A673 (cell line): ENCODE measurements around the gene KCNQ1. TPM values are rescaled to one million over a fixed set of nuclear protein-coding genes. Genes with fewer than 3 reads are reported as not detected.

Source experiments
- BruUV-seq: library from RNA; stranded (reverse); fragments of 400-500 nt; replicated peaks from 2 replicates; lab custom pipeline; 2021; lab: Mats Ljungman, UMichigan
- CTCF ChIA-PET: fragments of 300-600 bp; sonication (Branson Sonifier 250); formaldehyde crosslinking; loops from one replicate; lab custom pipeline; 2022; ENCODE audit warnings: antibody characterized with exemption; lab: Charles Lee
- POLR2A ChIA-PET: fragments of 300-600 bp; sonication (Branson Sonifier 250); formaldehyde crosslinking; loops from one replicate; lab custom pipeline; 2022; ENCODE audit warnings: antibody characterized with exemption; ENCODE audit not compliant: low non-redundant PET; lab: Charles Lee
- DNase-seq: peaks from one replicate; pipeline ENCODE4 v3.0.0-alpha.2; 2015; ENCODE audit warnings: low spot score
- H3K27ac ChIP-seq: fragments of 200-600 bp; sonication (generic); 2 replicates; pipeline ENCODE4 v1.5.1; 2016; ENCODE audit warnings: mixed run types, low read depth, mild to moderate bottlenecking, mixed read lengths, antibody characterized with exemption, low read length; ENCODE audit not compliant: poor library complexity, severe bottlenecking
- H3K27me3 ChIP-seq: fragments of 200-600 bp; sonication (generic); replicated peaks from 2 replicates; pipeline ENCODE4 v1.6.1; 2017; ENCODE audit warnings: mixed run types, low read depth, mild to moderate bottlenecking, mixed read lengths, antibody characterized with exemption, low read length; ENCODE audit not compliant: insufficient read depth, poor library complexity
- H3K36me3 ChIP-seq: fragments of 200-600 bp; sonication (generic); 2 replicates; pipeline ENCODE4 v1.6.1; 2016; ENCODE audit warnings: mixed run types, mild to moderate bottlenecking, mixed read lengths, antibody characterized with exemption, low read length; ENCODE audit not compliant: insufficient read depth, poor library complexity, severe bottlenecking
- H3K4me1 ChIP-seq: fragments of 200-600 bp; sonication (generic); 2 replicates; pipeline ENCODE4 v1.6.1; 2017; ENCODE audit warnings: mixed run types, mild to moderate bottlenecking, mixed read lengths, antibody characterized with exemption, low read length; ENCODE audit not compliant: insufficient read depth, poor library complexity, severe bottlenecking
- H3K4me3 ChIP-seq: fragments of 200-600 bp; sonication (generic); 2 replicates; pipeline ENCODE4 v1.5.1; 2016; ENCODE audit warnings: low read depth, mixed run types, mild to moderate bottlenecking, mixed read lengths, low read length; ENCODE audit not compliant: poor library complexity, severe bottlenecking
- H3K9me3 ChIP-seq: fragments of 200-600 bp; sonication (generic); 2 replicates; pipeline ENCODE4 v1.6.1; 2016; ENCODE audit warnings: mixed run types, low read depth, mild to moderate bottlenecking, mixed read lengths, antibody characterized with exemption, low read length; ENCODE audit not compliant: poor library complexity, severe bottlenecking
- EZH2 ChIP-seq: fragments of 200-600 bp; sonication (generic); IDR thresholded peaks from 2 replicates; pipeline ENCODE4 v1.6.1; 2017; ENCODE audit warnings: borderline replicate concordance, low read depth, mild to moderate bottlenecking, mixed read lengths, antibody characterized with exemption, low read length; ENCODE audit not compliant: poor library complexity, severe bottlenecking
- intact Hi-C: fragments of 100-400 bp; cut with micrococcal nuclease; formaldehyde crosslinking; loops from one replicate; pipeline ENCODE4 v1.10.0; 2022; ENCODE audit not compliant: unreplicated experiment
- total RNA-seq: library from RNA; stranded (reverse); gene quantifications from 2 replicates; pipeline ENCODE4 v1.2.3, GENCODE V29; 2021
- TF ChIP-seq, protein P1 (sequence below): fragments of 300-800, 200-600 bp; sonication (generic); conservative IDR thresholded peaks from 2 replicates; pipeline ENCODE4 v1.5.1; 2017; ENCODE audit warnings: low read depth, mild to moderate bottlenecking, antibody characterized with exemption, low read length, moderate library complexity, mixed read lengths

The KCNQ1 gene
- total RNA-seq, 1 experiment from 2014 or later: not detected

DNA sequence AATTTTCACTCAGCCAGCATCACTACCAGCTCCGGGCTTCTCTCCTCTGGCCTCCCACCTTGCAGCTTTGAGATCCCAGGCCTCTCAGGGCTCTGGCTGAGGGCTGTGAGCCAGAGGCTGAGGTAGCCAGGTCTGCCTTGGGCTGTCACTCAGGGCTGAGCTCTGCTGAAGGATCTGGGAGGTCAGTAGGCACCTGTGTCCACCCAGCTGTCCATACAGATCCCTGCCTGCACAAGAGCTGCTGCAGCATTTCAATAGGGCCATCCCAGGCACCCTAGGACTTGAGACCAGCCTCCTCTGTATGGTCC is 242.4 kb downstream of the KCNQ1 start:
- ChIA-PET POLR2A (no interaction called here), CTCF (no interaction called here)
- Histone ChIP-seq H3K27me3 (no peaks in the 10 kb centered on the region), H3K27ac (no peak overlapping the region), H3K4me3 (no peak overlapping the region), H3K4me1 (no peaks in the 10 kb centered on the region), H3K36me3 (peaks cover 3% of the 10 kb centered on the region), H3K9me3 (no peaks in the 10 kb centered on the region)
- intact Hi-C loops: no loop called here
- TF ChIP-seq, protein P1, sequence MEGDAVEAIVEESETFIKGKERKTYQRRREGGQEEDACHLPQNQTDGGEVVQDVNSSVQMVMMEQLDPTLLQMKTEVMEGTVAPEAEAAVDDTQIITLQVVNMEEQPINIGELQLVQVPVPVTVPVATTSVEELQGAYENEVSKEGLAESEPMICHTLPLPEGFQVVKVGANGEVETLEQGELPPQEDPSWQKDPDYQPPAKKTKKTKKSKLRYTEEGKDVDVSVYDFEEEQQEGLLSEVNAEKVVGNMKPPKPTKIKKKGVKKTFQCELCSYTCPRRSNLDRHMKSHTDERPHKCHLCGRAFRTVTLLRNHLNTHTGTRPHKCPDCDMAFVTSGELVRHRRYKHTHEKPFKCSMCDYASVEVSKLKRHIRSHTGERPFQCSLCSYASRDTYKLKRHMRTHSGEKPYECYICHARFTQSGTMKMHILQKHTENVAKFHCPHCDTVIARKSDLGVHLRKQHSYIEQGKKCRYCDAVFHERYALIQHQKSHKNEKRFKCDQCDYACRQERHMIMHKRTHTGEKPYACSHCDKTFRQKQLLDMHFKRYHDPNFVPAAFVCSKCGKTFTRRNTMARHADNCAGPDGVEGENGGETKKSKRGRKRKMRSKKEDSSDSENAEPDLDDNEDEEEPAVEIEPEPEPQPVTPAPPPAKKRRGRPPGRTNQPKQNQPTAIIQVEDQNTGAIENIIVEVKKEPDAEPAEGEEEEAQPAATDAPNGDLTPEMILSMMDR: no peak
- TF ChIP-seq EZH2: no peak
- no TSS peak for BruUV-seq
- DNase-seq: no peak

DNA sequence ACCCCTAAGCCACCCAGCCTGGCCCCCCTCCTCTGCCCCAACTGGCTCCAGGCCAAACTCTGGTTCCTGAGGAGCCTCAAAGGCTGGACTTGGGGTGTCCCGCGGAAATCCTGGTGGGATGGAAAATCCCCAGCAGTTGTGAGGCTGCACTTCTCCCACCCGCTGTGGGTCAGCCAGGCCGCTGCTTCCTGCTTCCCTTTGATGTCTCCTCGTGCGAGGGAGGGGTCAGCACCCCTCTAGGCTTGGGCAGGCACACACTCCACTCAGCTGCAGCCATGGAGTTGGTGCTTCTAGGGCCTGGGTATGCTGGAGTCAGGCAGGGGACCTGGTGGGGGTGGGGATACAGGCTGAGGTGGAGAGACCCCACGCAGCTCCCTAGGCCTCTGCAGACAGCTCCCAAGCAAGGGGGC is 243.0 kb downstream of the KCNQ1 start:
- DNase-seq: no peak
- POLR2A ChIA-PET: no interaction called here
- no peaks in the 10 kb centered on the region for H3K4me1 ChIP-seq
- intact Hi-C loops: no loop called here
- no peak overlapping the region for H3K27ac ChIP-seq
- no peak for TF ChIP-seq EZH2
- TF ChIP-seq, protein P1: no peak
- H3K9me3 ChIP-seq: no peaks in the 10 kb centered on the region
- CTCF ChIA-PET: no interaction called here
- H3K27me3 ChIP-seq: no peaks in the 10 kb centered on the region
- BruUV-seq: no TSS peak
- H3K36me3 ChIP-seq: peaks cover 3% of the 10 kb centered on the region
- H3K4me3 ChIP-seq: no peak overlapping the region

DNA sequence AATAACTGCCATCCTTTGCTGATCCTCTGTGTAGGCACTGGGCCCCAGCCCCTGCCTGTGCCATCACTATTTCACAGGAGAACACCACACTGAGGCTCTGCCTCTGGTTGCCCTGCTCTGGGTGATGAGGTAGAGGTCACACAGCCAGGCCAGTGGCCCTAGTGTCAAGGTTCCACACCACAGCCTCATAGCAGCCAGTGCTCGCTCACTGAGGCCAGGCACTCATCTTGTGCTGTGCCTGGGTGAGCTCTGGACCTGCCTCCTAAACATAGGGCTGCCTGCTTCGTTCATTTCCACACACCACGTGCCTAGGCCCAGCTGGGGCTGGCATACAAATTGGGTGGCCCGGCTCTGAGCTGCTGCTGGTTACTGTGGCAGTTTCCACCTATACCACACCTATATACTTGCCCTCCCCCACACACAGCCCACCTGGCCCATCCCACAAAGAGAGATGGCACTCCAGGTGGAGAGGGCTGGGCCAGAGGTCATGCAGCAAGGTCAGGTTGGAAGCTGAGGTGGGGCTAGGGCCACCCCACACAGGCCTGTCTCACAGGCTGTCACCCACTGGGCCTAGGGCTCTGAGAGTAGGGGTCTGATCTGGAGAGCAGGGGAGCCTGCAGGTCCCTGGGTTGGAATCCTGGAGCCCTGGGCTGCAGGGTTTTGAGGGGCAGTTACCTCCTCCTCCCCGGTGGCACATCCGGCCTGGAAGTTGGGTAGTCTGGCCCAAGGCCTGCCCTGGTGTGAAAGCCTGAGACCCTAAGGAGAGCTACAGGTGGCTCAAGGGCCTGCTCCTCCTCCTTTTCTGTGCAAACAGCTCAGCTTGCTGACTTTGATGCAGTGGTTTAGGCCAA is 243.8 kb downstream of the KCNQ1 start:
- POLR2A ChIA-PET: no interaction called here
- no TSS peak for BruUV-seq
- H3K27me3 ChIP-seq: no peaks in the 10 kb centered on the region
- CTCF ChIA-PET: no interaction called here
- no peak for DNase-seq
- H3K4me1 ChIP-seq: no peaks in the 10 kb centered on the region
- TF ChIP-seq, protein P1: no peak
- no peak for TF ChIP-seq EZH2
- H3K4me3 ChIP-seq: no peak overlapping the region
- intact Hi-C loops: no loop called here
- no peak overlapping the region for H3K27ac ChIP-seq
- peaks cover 3% of the 10 kb centered on the region for H3K36me3 ChIP-seq
- no peaks in the 10 kb centered on the region for H3K9me3 ChIP-seq
